HepG2 (cell line): ENCODE results near the gene COA1. TPM values are rescaled to one million over a fixed set of nuclear protein-coding genes. Genes with fewer than 3 reads are reported as not detected.

Source experiments
- BORCS8-MEF2B ChIP-seq: sonication (generic); formaldehyde crosslinking; IDR thresholded peaks from 2 replicates; pipeline ENCODE4 v1.8.0; 2022; ENCODE audit warnings: mild to moderate bottlenecking, missing genetic modification reagents
- ELF3 ChIP-seq: IDR thresholded peaks from 2 replicates; pipeline ENCODE4 v1.6.1; 2016; ENCODE audit warnings: missing genetic modification reagents, missing compliant biosample characterization
- ELK4 ChIP-seq: sonication (generic); formaldehyde crosslinking; IDR thresholded peaks from 2 replicates; pipeline ENCODE4 v1.9.0; 2021; ENCODE audit warnings: missing genetic modification reagents, borderline replicate concordance
- GMEB2 ChIP-seq: IDR thresholded peaks from 2 replicates; pipeline ENCODE4 v1.6.1; 2016; ENCODE audit warnings: missing biosample characterization, missing genetic modification reagents, low read depth
- KLF12 ChIP-seq: sonication (generic); formaldehyde crosslinking; IDR thresholded peaks from 2 replicates; pipeline ENCODE4 v1.4.0; 2020; ENCODE audit warnings: missing genetic modification reagents, borderline replicate concordance
- MTERF4 ChIP-seq: sonication (generic); formaldehyde crosslinking; IDR thresholded peaks from 2 replicates; pipeline ENCODE4 v1.8.0; 2023; ENCODE audit warnings: mild to moderate bottlenecking, missing genetic modification reagents
- MXD4 ChIP-seq: IDR thresholded peaks from 2 replicates; pipeline ENCODE4 v1.6.1; 2016; ENCODE audit warnings: mild to moderate bottlenecking, missing biosample characterization, missing genetic modification reagents
- PAXIP1 ChIP-seq: sonication (generic); formaldehyde crosslinking; conservative IDR thresholded peaks from 2 replicates; pipeline ENCODE4 v1.4.0; 2020; ENCODE audit warnings: mild to moderate bottlenecking, missing genetic modification reagents, moderate library complexity
- SIN3B ChIP-seq: fragments of 150-350 bp; IDR thresholded peaks from 2 replicates; pipeline ENCODE4 v1.6.1; 2014; ENCODE audit warnings: low read length
- SOX5 ChIP-seq: IDR thresholded peaks from 2 replicates; pipeline ENCODE4 v1.6.1; 2016; ENCODE audit warnings: borderline replicate concordance
- ZNF142 ChIP-seq: sonication (generic); formaldehyde crosslinking; IDR thresholded peaks from 2 replicates; pipeline ENCODE4 v1.4.0; 2020; ENCODE audit warnings: missing genetic modification reagents
- ZNF331 ChIP-seq: sonication (generic); formaldehyde crosslinking; IDR thresholded peaks from 2 replicates; pipeline ENCODE4 v1.4.0; 2020; ENCODE audit warnings: missing genetic modification reagents
- ZSCAN25 ChIP-seq: sonication (generic); formaldehyde crosslinking; IDR thresholded peaks from 2 replicates; pipeline ENCODE4 v1.8.0; 2022; ENCODE audit warnings: mild to moderate bottlenecking, missing genetic modification reagents
- polyA plus RNA-seq, 8 experiments: library from polyadenylated mRNA; depleted of rRNA in 3 of 8; stranded (reverse) in 7 of 8; unstranded in 1 of 8; fragments of >200 nt; fragmentation: Illumina TruSeq in 4 of 8; extraction: Trizol in 4 of 8; gene quantifications; 2 replicates each; pipeline versions ENCODE4 v1.2.1 to v1.2.3, GENCODE V29; 2011 to 2016; ENCODE audit warnings: low read depth in 4 of 8, missing spikeins in 1 of 8, mixed read lengths in 1 of 8; ENCODE audit not compliant: insufficient read depth in 1 of 8
- total RNA-seq, 5 experiments: library from RNA; depleted of rRNA; stranded (reverse); fragments of >200 nt; fragmentation: Illumina TruSeq; extraction: Trizol; gene quantifications; 2 replicates each; pipeline ENCODE4 v1.2.3, GENCODE V29; 2016; ENCODE audit warnings: low read depth in 1 of 5

Gene COA1
- total and polyA plus RNA-seq, 2 of the 13 experiments (the other 11 are each of a cell fraction or from before 2014, with no cell fraction given): 33.2 to 65.7 TPM

- TF ChIP-seq ELF3 (CRISPR knock-in tag) (peak; percentile 72), ZNF142 (no peak), SIN3B (no peak), PAXIP1 (peak; percentile 72), ZSCAN25 (no peak), KLF12 (CRISPR knock-in tag) (no peak), MXD4 (CRISPR knock-in tag) (no peak), ELK4 (CRISPR knock-in tag) (no peak), GMEB2 (CRISPR knock-in tag) (0 out of 2 replicates have a peak, but pooled peaks have one; percentile 21), SOX5 (peak; percentile 71), MTERF4 (CRISPR knock-in tag) (no peak), ZNF331 (CRISPR knock-in tag) (0 out of 2 replicates have a peak, but pooled peaks have one; percentile 14), BORCS8-MEF2B (CRISPR knock-in tag) (no peak)
Observed at GRCh38 chr7:43674559-43675436, 54.5 kb downstream of the COA1 start (continued).
